Esophagus muscularis mucosa (tissue), 4 donors: ENCODE results near the gene CDKL5. TPM values are rescaled to one million over a fixed set of nuclear protein-coding genes. Genes with fewer than 3 reads are reported as not detected.

Experiments used
- DNase-seq: peaks from one replicate; pipeline ENCODE4 v3.0.0-alpha.2; 2017; ENCODE audit errors: extremely low spot score
- H3K27ac ChIP-seq, 4 donors: fragments of 200-600 bp; sonication (generic); replicated peaks in 1 of 4; 1 replicate in 3 of 4; 2 replicates in 1 of 4; pipeline ENCODE4 v1.5.1; 2016 to 2019; ENCODE audit warnings: mild to moderate bottlenecking in 1 of 4
- H3K27me3 ChIP-seq, 4 donors: fragments of 200-600 bp; sonication (generic); one replicate each; pipeline versions ENCODE4 v1.5.1 to v1.6.0; 2016 to 2019
- H3K36me3 ChIP-seq, 4 donors: fragments of 200-600 bp; sonication (generic); one replicate each; pipeline ENCODE4 v1.5.1; 2016 to 2019
- H3K4me1 ChIP-seq, 4 donors: fragments of 200-600 bp; sonication (generic); one replicate each; pipeline ENCODE4 v1.5.1; 2016 to 2019
- H3K4me3 ChIP-seq, 4 donors: fragments of 200-600 bp; sonication (generic); 1 replicate in 2 of 4; 2 replicates in 2 of 4; pipeline ENCODE4 v1.5.1; 2016 to 2019; ENCODE audit warnings: mild to moderate bottlenecking in 4 of 4, moderate library complexity in 1 of 4
- H3K9me3 ChIP-seq, 4 donors: fragments of 200-600 bp; sonication (generic); 1 replicate in 3 of 4; 2 replicates in 1 of 4; pipeline ENCODE4 v1.5.1; 2016 to 2019
- EP300 ChIP-seq: sonication (generic); formaldehyde crosslinking; IDR thresholded peaks from one replicate; pipeline ENCODE4 v1.6.1; 2017; ENCODE audit warnings: antibody characterized with exemption
- POLR2A ChIP-seq: fragments of 450-650 bp; IDR thresholded peaks from one replicate; pipeline ENCODE4 v1.6.1; 2017; ENCODE audit warnings: antibody characterized with exemption, moderate library complexity, mild to moderate bottlenecking, low read depth
- POLR2AphosphoS5 ChIP-seq, 2 donors: sonication (generic); formaldehyde crosslinking; IDR thresholded peaks; one replicate each; pipeline ENCODE4 v1.6.1; 2017; ENCODE audit warnings: antibody characterized with exemption in 2 of 2
- WGBS: methylation state at CpG from one replicate; pipeline ENCODE4 v1.1.5; 2018; 5-methylcytosine and 5-hydroxymethylcytosine counted together
- intact Hi-C: fragments of 100-400 bp; cut with DNase I; formaldehyde crosslinking; loops from one replicate; pipeline ENCODE4 v1.15.1; 2023
- total RNA-seq, 4 donors: library from RNA; depleted of rRNA; stranded (reverse); fragments of >200 nt; gene quantifications; one replicate each; pipeline versions ENCODE4 v1.1.0 to v1.2.1, GENCODE V29; 2016
- TF ChIP-seq, protein P1 (sequence below), 3 experiments: fragments of 200-600 bp in 2 of 3; fragments of 450-650 bp in 1 of 3; sonication (generic) in 2 of 3; IDR thresholded peaks; one replicate each; pipeline ENCODE4 v1.5.1; 2017 to 2019; ENCODE audit warnings: antibody characterized with exemption in 3 of 3, mild to moderate bottlenecking in 2 of 3, moderate library complexity in 1 of 3

CDKL5 gene
- total RNA-seq, 4 donors from 2014 or later = 3.7 to 6.5 (median 4.6) TPM

DNA sequence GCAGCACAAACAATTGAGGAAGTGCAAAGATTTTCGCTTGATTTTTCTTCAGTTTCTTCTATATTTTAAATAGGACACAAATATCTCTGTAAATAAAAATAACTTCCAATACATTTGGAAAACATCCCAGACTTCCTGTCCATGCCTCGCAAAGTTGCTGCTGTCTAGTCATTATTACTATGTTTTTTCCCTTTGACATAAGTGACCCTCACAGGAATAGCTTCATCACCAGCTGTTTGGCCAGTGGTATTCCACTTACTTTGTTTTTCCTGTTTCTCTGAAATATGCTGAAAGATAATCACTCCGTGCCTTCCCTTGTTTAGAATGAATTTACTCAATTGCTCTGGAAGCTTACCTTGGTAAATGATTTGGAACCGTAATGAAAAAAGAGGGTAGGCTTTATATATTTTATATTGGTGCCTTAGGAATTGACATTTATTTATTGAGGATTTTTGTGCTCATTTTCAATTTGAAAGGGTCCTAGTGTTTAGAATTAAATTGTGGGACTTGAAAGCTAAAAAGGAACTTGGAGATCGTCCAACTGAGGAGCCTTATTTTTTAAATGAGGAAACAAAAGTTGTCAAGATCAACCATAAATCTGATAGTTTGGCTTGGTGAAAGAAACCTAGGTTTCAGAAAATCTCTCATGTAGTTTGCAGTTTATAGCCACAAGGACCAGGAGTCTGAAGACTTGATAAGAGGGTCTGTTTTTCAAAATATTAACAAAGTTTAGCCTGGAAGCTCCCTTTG is 65.6 kb downstream of the CDKL5 start:
- H3K4me3 ChIP-seq = no peak overlapping the region
- no peaks in the 10 kb centered on the region for H3K9me3 ChIP-seq
- H3K36me3 ChIP-seq = no peaks in the 10 kb centered on the region
- TF ChIP-seq POLR2AphosphoS5 (IDR thresholded peaks at IDR 0.05) (no peak), POLR2A (no peak), EP300 (no peak)
- TF ChIP-seq, protein P1, sequence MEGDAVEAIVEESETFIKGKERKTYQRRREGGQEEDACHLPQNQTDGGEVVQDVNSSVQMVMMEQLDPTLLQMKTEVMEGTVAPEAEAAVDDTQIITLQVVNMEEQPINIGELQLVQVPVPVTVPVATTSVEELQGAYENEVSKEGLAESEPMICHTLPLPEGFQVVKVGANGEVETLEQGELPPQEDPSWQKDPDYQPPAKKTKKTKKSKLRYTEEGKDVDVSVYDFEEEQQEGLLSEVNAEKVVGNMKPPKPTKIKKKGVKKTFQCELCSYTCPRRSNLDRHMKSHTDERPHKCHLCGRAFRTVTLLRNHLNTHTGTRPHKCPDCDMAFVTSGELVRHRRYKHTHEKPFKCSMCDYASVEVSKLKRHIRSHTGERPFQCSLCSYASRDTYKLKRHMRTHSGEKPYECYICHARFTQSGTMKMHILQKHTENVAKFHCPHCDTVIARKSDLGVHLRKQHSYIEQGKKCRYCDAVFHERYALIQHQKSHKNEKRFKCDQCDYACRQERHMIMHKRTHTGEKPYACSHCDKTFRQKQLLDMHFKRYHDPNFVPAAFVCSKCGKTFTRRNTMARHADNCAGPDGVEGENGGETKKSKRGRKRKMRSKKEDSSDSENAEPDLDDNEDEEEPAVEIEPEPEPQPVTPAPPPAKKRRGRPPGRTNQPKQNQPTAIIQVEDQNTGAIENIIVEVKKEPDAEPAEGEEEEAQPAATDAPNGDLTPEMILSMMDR (IDR thresholded peaks at IDR 0.05) = no peak
- WGBS = 62% methylated on average over 5 of the region's 5 CpGs
- DNase-seq = no peak
- H3K4me1 ChIP-seq = no peaks in the 10 kb centered on the region
- intact Hi-C loops = no loop called here
- H3K27ac ChIP-seq = no peak overlapping the region
- no peaks in the 10 kb centered on the region for H3K27me3 ChIP-seq

DNA sequence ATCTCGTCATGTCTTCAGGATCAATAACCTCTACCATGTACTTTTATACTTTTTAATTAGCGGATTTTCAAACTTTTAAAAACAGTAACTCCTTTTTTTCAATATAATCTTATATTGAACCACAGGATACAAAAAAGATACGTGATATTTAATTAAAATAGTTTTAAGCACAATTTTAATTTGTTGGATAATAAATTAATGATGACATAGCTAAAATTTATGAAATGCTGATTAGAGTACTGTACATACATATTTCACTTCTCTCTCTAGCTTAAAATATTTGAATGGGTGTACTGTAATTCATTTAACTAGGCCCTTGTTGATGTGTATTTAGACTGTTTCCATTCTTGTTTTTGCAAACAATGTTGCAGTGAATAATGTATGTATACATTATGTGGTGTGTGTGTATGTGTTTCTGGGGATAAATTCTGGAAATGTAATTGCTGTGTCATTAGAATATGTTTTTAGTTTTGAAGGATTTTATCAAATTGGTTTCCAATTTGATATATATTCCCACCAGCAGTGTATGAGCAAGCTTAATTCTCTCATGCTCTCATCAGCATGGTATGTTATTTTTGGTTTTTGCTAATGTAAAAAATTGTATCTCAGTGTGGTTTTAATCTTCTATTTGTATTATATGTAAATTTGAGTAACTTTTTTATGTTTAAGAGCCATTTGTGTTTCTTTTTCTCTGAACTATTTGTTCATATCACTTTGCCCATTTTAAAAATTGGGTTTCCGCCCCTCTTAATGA is 66.4 kb downstream of the CDKL5 start:
- H3K27ac ChIP-seq = no peak overlapping the region
- no peak for DNase-seq
- 81% methylated on average over 4 of the region's 4 CpGs for WGBS
- no peaks in the 10 kb centered on the region for H3K4me1 ChIP-seq
- intact Hi-C loops = no loop called here
- no peaks in the 10 kb centered on the region for H3K27me3 ChIP-seq
- no peak overlapping the region for H3K4me3 ChIP-seq
- H3K9me3 ChIP-seq = no peaks in the 10 kb centered on the region
- TF ChIP-seq, protein P1 (IDR thresholded peaks at IDR 0.05) = no peak
- TF ChIP-seq POLR2AphosphoS5 (IDR thresholded peaks at IDR 0.05) (no peak), EP300 (no peak), POLR2A (no peak)
- H3K36me3 ChIP-seq = no peaks in the 10 kb centered on the region

DNA sequence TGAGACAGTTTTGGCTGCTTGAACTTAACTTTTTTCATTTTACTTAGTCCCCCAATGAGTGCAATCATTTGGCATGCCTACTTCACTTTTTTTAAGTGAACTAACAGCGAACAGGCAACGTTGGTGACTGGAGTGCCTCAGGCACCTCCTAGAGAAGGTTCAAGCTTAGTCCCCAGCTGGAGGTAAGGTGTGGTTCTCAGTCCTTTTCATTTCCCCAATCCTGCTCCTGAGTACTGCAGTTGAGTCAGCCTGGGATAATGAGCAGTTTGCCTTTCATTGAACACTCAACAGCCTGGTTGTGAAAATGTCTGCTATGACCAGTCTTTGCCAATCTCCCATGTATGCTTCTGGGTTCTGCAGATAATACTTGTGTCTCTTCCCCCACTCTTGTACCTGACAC is 109.5 kb downstream of the CDKL5 start:
- Histone ChIP-seq H3K9me3 (no peaks in the 10 kb centered on the region), H3K27ac (no peak overlapping the region), H3K27me3 (no peaks in the 10 kb centered on the region), H3K4me3 (no peak overlapping the region), H3K36me3 (no peaks in the 10 kb centered on the region), H3K4me1 (no peaks in the 10 kb centered on the region)
- WGBS = 97% methylated on average over 2 of the region's 2 CpGs
- no peak for DNase-seq
- no peak for TF ChIP-seq POLR2A
- no peak for TF ChIP-seq POLR2AphosphoS5 (IDR thresholded peaks at IDR 0.05)
- TF ChIP-seq, protein P1 (IDR thresholded peaks at IDR 0.05) = no peak
- no peak for TF ChIP-seq EP300
- intact Hi-C loops = no loop called here

DNA sequence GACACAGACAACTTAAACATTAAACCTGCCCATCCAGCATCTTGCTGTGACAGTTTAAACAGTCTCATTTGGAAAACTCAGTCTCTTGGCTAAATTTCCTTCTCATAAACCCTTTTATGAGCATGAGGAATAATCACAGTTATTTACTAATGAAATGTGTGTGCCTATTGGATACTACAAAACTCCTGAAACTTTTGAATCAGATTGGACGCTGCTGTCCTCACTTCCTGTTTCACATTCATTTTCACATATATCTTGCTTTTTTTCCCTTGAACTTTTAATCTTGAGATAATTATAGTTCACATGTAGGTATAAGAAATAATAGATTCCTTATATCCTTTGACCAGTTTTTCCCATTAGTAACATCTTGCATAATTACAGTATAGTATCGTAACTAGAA is 111.7 kb downstream of the CDKL5 start:
- TF ChIP-seq, protein P1 (IDR thresholded peaks at IDR 0.05) = no peak
- TF ChIP-seq POLR2AphosphoS5 (IDR thresholded peaks at IDR 0.05) (no peak), POLR2A (no peak), EP300 (no peak)
- intact Hi-C loops = no loop called here
- Histone ChIP-seq H3K4me3 (no peak overlapping the region), H3K27me3 (no peaks in the 10 kb centered on the region), H3K36me3 (no peaks in the 10 kb centered on the region), H3K27ac (no peak overlapping the region), H3K4me1 (no peaks in the 10 kb centered on the region), H3K9me3 (no peaks in the 10 kb centered on the region)
- DNase-seq = no peak
- 88% methylated on average over 2 of the region's 2 CpGs for WGBS
